ENCODE data around the gene IFNA17. TPM values are rescaled to one million over a fixed set of nuclear protein-coding genes. Genes with fewer than 3 reads are reported as not detected.
"Not testable (repeated sequence)": the region's sequence is repeated elsewhere in the genome, so short reads cannot be mapped to it uniquely, and the experiment has no call there.

Gene IFNA17
- total RNA-seq, 1 donor from 2014 or later: not detected

DNA sequence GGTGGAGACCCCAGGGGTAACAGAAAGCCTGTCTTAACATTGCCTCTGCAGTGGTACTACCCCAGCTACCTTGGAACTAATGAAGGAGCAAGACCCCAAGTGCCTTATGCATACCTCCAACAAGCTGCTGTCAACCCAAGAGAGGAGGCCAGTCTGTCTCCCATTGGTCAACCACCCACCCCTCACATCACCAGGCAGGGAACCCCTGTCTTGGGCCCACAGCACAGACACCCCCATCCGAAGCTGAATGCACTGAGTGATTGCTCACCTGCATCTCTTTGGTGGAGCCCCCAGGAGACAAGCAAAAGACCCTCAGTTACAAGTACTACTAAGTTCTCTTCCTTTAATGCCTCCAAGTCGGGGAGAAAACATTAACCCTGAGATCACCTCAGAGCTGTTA, 15.9 kb downstream of the IFNA17 start:
- intact Hi-C loops (cut with micrococcal nuclease): not testable (repeated sequence)

DNA sequence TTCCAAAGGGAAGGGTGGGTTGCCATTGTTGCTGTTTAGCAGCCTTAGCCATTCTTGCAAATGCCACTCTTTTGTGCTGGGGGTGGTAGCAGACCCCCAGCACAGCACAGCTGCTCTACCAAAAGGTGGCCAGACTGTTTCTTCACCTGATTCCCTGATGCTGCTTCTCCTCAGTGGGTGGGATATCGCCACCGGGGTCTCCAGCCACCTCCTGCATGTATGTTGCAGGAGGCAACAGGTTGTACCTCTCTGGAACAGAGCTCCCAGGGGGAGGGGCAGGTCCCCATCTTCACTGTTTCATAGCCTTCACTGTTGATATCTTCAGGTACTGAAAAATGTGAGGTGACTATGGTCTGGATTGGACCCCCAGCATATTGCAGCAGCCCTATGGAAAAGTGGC, 17.2 kb downstream of the IFNA17 start:
- intact Hi-C loops (cut with micrococcal nuclease): not testable (repeated sequence)

DNA sequence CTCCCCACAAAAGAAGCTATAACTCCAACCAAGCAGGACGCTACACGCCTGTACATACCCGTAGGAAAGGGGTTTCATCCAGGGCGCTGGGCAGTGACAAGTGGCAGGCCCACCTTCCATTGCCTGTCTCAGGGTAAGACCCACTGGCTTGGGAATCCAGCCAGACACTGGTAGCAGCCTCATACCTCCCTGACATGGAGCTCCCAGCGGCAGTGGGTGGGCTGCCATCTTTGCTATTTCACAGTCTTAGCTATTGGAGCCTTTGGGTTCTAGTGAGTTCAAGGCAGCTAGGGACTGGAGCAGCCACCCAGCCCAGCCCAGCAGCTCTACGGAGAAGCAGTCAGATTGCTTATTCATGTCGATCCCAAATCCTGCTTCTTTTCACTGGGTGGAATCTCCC, 17.7 kb downstream of the IFNA17 start:
- intact Hi-C loops (cut with micrococcal nuclease): no loop called here

DNA sequence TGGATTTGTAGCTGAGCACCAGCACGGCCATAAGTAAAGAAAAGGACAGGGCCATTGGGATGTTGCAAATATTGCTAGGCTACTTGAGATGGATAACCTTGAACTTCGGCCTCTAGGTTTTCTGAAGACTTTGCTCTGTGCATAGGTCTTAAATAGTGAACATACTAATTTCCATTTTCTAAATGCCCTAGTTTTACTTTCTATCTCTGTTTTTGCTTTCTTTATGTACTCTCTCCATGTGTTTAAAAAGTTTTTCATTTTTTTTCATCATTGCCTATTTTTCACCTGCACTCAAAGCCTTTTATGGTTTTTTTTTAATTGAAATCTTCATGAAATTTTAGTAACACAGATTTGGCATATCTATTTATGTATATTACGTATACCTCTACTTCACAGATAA, 21.0 kb downstream of the IFNA17 start, which contains the start of gene IFNA10:
TSS of gene IFNA10 (minus strand) at position 101 of the 400 bp plus-strand sequence. CDS start at position 55, 46 bp downstream.
- intact Hi-C loops (cut with micrococcal nuclease): not testable (repeated sequence)

DNA sequence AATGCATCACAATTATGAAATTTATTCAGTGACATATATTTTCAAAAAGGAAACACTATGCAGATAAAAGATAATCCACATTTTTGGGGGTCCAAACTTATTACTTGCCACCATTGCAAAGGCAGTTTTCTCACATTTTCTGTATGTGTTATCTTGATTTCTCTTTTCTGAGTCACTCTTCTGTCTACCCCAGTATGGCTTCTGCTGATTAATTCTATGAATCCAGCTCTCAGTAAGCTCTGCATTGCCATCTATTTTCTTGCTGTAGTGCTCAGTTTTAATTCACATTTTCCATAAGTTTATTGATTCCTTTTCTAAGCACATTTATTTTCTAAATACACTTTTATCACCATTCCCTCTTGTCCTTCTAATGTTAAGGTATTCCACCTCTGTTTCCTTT, 22.8 kb downstream of the IFNA17 start:
- intact Hi-C loops (cut with micrococcal nuclease): no loop called here

DNA sequence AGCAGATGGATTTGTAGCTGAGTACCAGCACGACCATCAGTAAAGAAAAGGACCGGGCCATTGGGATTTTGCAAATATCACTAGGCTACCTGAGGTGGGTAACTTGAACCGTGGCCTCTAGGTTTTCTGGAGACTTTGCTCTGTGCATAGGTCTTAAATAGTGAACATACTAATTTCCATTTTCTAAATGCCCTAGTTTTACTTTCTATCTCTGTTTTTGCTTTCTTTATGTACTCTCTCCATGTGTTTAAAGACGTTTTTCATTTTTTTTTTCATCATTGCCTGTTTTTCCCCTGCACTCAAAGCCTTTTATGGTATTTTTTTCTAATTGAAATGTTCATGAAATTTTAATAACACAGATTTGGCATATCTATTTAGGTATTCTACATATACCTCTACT, 25.9 kb downstream of the IFNA17 start, which contains the start of gene IFNA7:
TSS of gene IFNA7 (minus strand) at position 101 of the 400 bp plus-strand sequence. CDS start at position 61, 40 bp downstream.
- intact Hi-C loops (cut with micrococcal nuclease): not testable (repeated sequence)

DNA sequence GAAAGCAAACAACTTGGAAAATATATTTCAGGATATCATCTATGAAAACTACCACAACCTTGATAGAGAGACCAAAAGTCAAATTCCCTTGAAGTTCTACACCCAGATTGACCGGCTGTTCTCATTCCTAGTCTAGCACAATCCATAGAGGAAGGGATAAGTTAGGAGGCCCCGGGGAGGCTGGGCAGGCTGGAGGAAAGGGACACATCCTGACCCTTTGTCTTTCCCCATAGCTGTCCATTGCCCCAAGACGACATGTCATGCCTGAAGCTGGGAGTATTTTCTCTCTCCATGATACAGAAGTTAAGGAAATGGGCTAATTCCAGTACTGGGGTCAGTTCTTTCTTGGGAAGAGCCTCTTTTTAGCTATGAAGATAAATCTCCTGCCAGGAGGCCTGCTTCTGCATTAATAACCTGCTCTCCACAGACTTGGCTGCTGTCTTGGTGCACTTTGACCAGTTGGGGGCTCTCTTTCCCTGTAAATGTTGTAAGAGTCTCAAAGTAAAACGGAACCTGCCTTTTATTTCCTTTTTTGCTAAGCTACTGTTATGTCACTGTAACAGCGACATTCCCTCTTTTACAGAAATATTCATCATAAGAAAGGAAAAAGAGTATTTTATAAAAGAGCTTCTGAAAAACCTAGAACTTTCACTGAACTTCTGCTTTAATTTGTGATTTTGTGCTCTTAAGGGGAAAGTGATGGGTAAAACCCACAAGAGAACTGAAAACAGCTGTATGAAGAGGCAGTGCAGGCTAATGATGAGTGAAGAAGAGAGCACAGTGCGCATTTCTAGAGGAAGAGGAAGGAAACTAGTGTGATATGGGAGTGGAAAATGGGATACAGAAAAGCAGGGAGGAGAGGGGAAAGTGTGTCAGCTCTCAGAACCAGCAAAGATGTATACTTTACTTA, 32.9 kb downstream of the IFNA17 start:
- intact Hi-C loops (cut with micrococcal nuclease): loop anchor here (1.0 to 5.0 kb wide), 4 partner anchors 43 to 594 kb away; no protein-coding TSS in a partner anchor

DNA sequence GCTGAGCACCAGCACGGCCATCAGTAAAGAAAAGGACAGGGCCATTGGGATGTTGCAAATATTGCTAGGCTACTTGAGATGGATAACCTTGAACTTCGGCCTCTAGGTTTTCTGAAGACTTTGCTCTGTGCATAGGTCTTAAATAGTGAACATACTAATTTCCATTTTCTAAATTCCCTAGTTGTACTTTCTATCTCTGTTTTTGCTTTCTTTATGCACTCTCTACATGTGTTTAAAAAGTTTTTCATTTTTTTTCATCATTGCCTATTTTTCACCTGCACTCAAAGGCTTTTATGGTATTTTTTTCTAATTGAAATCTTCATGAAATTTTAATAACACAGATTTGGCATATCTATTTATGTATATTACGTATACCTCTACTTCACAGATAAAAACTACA, 40.5 kb downstream of the IFNA17 start, which contains the start of gene IFNA4:
TSS of gene IFNA4 (minus strand) at position 101 of the 400 bp plus-strand sequence. CDS start at position 45, 56 bp downstream.
- intact Hi-C loops (cut with micrococcal nuclease): not testable (repeated sequence)

DNA sequence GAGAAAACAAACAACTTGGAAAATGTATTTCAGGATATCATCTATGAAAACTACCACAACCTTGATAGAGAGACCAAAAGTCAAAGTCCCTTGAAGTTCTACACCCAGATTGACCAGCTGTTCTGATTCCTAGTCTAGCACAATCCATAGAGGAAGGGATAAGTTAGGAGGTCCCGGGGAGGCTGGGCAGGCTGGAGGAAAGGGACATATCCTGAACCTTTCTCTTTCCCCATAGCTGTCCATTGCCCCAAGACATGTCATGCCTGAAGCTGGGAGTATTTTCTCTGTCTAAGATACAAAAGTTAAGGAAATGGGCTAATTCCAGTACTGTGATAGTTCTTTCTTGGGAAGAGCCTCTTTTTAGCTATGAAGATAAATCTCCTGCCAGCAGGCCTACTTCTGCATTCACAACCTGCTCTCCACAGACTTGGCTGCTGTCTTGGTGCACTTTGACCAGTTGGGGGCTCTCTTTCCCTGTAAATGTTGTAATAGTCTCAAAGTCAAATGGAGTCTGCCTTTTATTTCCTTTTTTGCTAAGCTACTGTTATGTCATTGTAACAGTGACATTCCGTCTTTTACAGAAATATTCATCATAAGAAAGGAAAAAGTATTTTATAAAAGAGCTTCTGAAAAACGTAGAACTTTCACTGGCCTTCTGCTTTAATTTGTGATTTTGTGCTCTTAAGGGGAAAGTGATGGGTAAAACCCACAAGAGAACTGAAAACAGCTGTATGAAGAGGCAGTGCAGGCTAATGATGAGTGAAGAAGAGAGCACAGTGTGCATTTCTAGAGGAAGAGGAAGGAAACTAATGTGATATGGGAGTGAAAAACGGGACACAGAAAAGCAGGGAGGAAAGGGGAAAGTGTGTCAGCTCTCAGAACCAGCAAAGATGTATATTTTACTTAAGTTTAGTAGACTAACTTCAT, 44.9 kb downstream of the IFNA17 start:
- intact Hi-C loops (cut with micrococcal nuclease): loop anchor here (1.0 kb wide), 2 partner anchors 272 to 606 kb away; no protein-coding TSS in a partner anchor

Other genes starting within 250 kb of the IFNA17 start
- 10.3 and 11.0 TPM in 2 replicates for gene HACD4, start 196.6 kb downstream of the IFNA17 start, total RNA-seq
- gene IFNB1, start 150.3 kb downstream of the IFNA17 start, total RNA-seq: not detected in 2 replicates
- not detected in 2 replicates for gene IFNW1, start 86.4 kb downstream of the IFNA17 start, total RNA-seq
- gene IFNA21, start 61.6 kb downstream of the IFNA17 start, total RNA-seq: not detected in 2 replicates
- gene IFNA4, start 40.6 kb downstream of the IFNA17 start, total RNA-seq: not detected in 2 replicates
- gene IFNA7, start 26.0 kb downstream of the IFNA17 start, total RNA-seq: not detected in 2 replicates
- not detected in 2 replicates for gene IFNA10, start 21.1 kb downstream of the IFNA17 start, total RNA-seq
- not detected in 2 replicates for gene IFNA16, start 10.9 kb downstream of the IFNA17 start, total RNA-seq
- gene IFNA14, start 11.8 kb upstream of the IFNA17 start, total RNA-seq: not detected in 2 replicates
- not detected in 2 replicates for gene IFNA5, start 77.1 kb upstream of the IFNA17 start, total RNA-seq
- 15.4 and 16.6 TPM in 2 replicates for gene KLHL9, start 107.2 kb upstream of the IFNA17 start, total RNA-seq
- gene IFNA6, start 122.7 kb upstream of the IFNA17 start, total RNA-seq: not detected in 2 replicates
- not detected in 2 replicates for gene IFNA13, start 139.8 kb upstream of the IFNA17 start, total RNA-seq
- gene IFNA2, start 157.2 kb upstream of the IFNA17 start, total RNA-seq: not detected in 2 replicates
- gene IFNA8, start 180.9 kb upstream of the IFNA17 start, total RNA-seq: not detected in 2 replicates
- gene IFNA1, start 212.2 kb upstream of the IFNA17 start, total RNA-seq: not detected in 2 replicates